Upper lobe of left lung (tissue), 6 donors: ENCODE data around the gene EXOC6B. TPM values are rescaled to one million over a fixed set of nuclear protein-coding genes. Genes with fewer than 3 reads are reported as not detected.
"Not testable (repeated sequence)": the region's sequence is repeated elsewhere in the genome, so short reads cannot be mapped to it uniquely, and the experiment has no call there.

Source experiments
- ATAC-seq, 2 donors: fragments of 200-7000 bp; cut with Tn5 transposase; one replicate each; pipeline ENCODE4 v1.9.1; 2022; ENCODE audit warnings: mild to moderate bottlenecking in 2 of 2, moderate library complexity in 2 of 2; ENCODE audit not compliant: low FRiP score in 2 of 2
- DNase-seq, 2 donors: peaks; one replicate each; pipeline ENCODE4 v3.0.0-alpha.2; 2019 to 2020
- H3K27ac ChIP-seq, 4 donors: fragments of 200-600 bp; sonication (generic); one replicate each; pipeline ENCODE4 v1.5.1; 2016 to 2019
- H3K27me3 ChIP-seq, 4 donors: fragments of 200-600 bp; sonication (generic); one replicate each; pipeline ENCODE4 v1.5.1; 2017 to 2019
- H3K36me3 ChIP-seq, 4 donors: fragments of 200-600 bp; sonication (generic); one replicate each; pipeline ENCODE4 v1.5.1; 2016 to 2019
- H3K4me1 ChIP-seq, 4 donors: fragments of 200-600 bp; sonication (generic); one replicate each; pipeline ENCODE4 v1.5.1; 2018 to 2019
- H3K4me3 ChIP-seq, 4 donors: fragments of 200-600 bp; sonication (generic); one replicate each; pipeline ENCODE4 v1.5.1; 2017 to 2019; ENCODE audit warnings: mild to moderate bottlenecking in 2 of 4, moderate library complexity in 1 of 4
- H3K9me3 ChIP-seq, 4 donors: fragments of 200-600 bp; sonication (generic); one replicate each; pipeline ENCODE4 v1.5.1; 2018 to 2019
- CTCF ChIP-seq, 6 experiments: fragments of 450-650 bp in 4 of 6; fragments of 200-600 bp in 2 of 6; sonication (generic) in 2 of 6; IDR thresholded peaks; one replicate each; pipeline ENCODE4 v1.5.1; 2016 to 2019; ENCODE audit warnings: antibody characterized with exemption in 6 of 6
- EP300 ChIP-seq, 4 donors: sonication (generic); formaldehyde crosslinking; IDR thresholded peaks; one replicate each; pipeline ENCODE4 v1.5.1; 2017; ENCODE audit warnings: antibody characterized with exemption in 4 of 4, control low read depth in 2 of 4
- POLR2A ChIP-seq, 4 donors: fragments of 450-650 bp; IDR thresholded peaks; one replicate each; pipeline ENCODE4 v1.5.1; 2016 to 2017; ENCODE audit warnings: antibody characterized with exemption in 4 of 4, mild to moderate bottlenecking in 2 of 4
- POLR2AphosphoS5 ChIP-seq, 2 donors: sonication (generic); formaldehyde crosslinking; IDR thresholded peaks; one replicate each; pipeline ENCODE4 v1.5.1; 2017; ENCODE audit warnings: antibody characterized with exemption in 2 of 2
- WGBS, 2 donors: methylation state at CpG; one replicate each; pipeline ENCODE4 v1.1.5; 2017 to 2018; 5-methylcytosine and 5-hydroxymethylcytosine counted together
- total RNA-seq, 6 donors: library from RNA; depleted of rRNA in 4 of 6; stranded (reverse); fragments of >200 nt in 4 of 6; gene quantifications; one replicate each; pipeline versions ENCODE4 v1.1.0 to v1.2.1, GENCODE V29; 2016 to 2021
- donor health status: DM: no; HTN: no; CAD: no; lungs with moderate emphysema.
- donor health status: DM: no; HTN: yes; CAD: no; lungs with severe emphysema.

Gene EXOC6B
- total RNA-seq, 6 donors from 2014 or later: 11.0 to 56.6 (median 24.0) TPM

DNA sequence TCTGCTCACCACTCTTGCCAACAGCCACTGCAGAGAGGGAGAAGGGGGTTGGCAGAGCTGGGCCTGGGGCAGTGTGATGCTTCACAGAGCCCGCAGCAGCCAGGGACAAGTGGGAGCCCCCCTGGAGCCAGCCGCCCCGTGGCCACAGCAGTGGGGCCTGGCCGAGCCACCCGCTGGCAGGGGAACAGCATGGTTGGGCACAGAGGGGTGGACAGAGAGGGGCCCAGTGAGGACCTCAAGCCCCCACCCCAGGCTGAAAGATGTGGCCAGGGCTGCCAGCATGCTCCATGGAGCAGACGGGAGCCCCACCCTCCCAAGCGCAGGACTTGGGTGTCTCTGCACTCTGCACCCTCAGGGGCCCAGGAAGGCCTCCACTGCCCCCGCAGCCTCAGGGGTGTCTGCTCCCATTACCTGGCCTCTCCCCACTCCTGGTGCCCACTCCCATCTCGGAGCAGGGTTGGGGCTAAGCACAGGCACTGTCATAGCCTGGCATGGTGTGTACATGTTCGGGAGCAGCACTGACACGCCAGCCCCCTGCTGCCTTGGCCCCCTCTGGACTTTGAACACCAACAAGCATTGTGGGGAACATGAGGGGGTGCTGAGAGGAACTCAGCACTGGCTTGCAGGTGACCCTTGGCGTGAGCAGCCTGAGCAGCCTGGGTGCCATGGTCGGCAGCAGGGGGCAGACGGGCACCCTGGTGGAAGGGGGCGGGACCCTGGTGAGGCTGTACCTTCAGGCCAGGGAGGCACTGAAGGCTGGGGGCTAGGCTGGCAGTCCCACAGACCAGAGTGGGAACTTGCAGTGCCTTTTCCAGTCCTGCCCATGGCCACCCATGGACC, 398.6 kb downstream of the EXOC6B start:
- no peaks in the 10 kb centered on the region for H3K36me3 ChIP-seq
- DNase-seq (peak in 1 of 2 donors; percentile 55), ATAC-seq (peak; percentile 41 to 63)
- no peaks in the 10 kb centered on the region for H3K27me3 ChIP-seq
- WGBS, 2 donors: 87 to 95% methylated on average over 3 to 15 of the region's 15 CpGs
- no peak overlapping the region for H3K4me3 ChIP-seq
- no peaks in the 10 kb centered on the region for H3K9me3 ChIP-seq
- H3K4me1 ChIP-seq: no peaks in the 10 kb centered on the region
- TF ChIP-seq POLR2AphosphoS5 (IDR thresholded peaks at IDR 0.05): no peak
- no peak for TF ChIP-seq EP300 (IDR thresholded peaks at IDR 0.05)
- TF ChIP-seq POLR2A (IDR thresholded peaks at IDR 0.05): no peak
- no peak for TF ChIP-seq CTCF (IDR thresholded peaks at IDR 0.05)
- H3K27ac ChIP-seq: no peak overlapping the region

DNA sequence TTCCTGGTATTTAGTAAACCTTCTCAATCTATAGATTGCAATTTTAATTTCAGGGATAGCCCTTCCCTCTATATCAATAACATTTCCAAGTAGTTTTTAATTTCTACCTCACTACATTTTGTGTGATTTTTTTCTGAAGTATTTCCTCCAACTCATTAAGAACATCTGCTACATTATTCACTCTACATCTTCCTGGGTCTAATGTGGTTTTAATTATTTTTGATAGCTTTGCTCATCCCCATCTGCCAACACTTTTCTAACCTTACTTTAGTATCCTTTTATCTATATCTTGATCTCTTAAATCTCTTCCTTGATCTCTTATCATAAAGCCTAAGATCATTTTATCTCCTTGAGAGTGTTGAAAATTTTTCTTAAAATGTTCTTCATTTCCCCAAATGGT, 399.8 kb downstream of the EXOC6B start:
- Histone ChIP-seq H3K27me3 (no peaks in the 10 kb centered on the region), H3K27ac (no peak overlapping the region), H3K9me3 (peaks cover 0 to 9% (median 0%) of the 10 kb centered on the region in 4 donors), H3K36me3 (no peaks in the 10 kb centered on the region), H3K4me3 (no peak overlapping the region), H3K4me1 (no peaks in the 10 kb centered on the region)
- TF ChIP-seq POLR2AphosphoS5 (IDR thresholded peaks at IDR 0.05) (no peak), EP300 (IDR thresholded peaks at IDR 0.05) (no peak), CTCF (IDR thresholded peaks at IDR 0.05) (no peak), POLR2A (IDR thresholded peaks at IDR 0.05) (no peak)
- no peak for DNase-seq
- no peak for ATAC-seq

- 82 to 86% methylated on average over 2 of the region's 2 CpGs for WGBS, 2 donors
- Histone ChIP-seq H3K4me1 (no peaks in the 10 kb centered on the region), H3K36me3 (no peaks in the 10 kb centered on the region), H3K9me3 (peaks cover 0 to 14% (median 3%) of the 10 kb centered on the region in 4 donors), H3K27ac (no peak overlapping the region), H3K27me3 (no peaks in the 10 kb centered on the region), H3K4me3 (no peak overlapping the region)
- ATAC-seq (no peak), DNase-seq (no peak)
- TF ChIP-seq POLR2AphosphoS5 (IDR thresholded peaks at IDR 0.05): no peak
- TF ChIP-seq EP300 (IDR thresholded peaks at IDR 0.05): no peak
- no peak for TF ChIP-seq POLR2A (IDR thresholded peaks at IDR 0.05)
- no peak for TF ChIP-seq CTCF (IDR thresholded peaks at IDR 0.05)
Measured at GRCh38 chr2:72423756-72424155, 402.1 kb downstream of the EXOC6B start.

DNA sequence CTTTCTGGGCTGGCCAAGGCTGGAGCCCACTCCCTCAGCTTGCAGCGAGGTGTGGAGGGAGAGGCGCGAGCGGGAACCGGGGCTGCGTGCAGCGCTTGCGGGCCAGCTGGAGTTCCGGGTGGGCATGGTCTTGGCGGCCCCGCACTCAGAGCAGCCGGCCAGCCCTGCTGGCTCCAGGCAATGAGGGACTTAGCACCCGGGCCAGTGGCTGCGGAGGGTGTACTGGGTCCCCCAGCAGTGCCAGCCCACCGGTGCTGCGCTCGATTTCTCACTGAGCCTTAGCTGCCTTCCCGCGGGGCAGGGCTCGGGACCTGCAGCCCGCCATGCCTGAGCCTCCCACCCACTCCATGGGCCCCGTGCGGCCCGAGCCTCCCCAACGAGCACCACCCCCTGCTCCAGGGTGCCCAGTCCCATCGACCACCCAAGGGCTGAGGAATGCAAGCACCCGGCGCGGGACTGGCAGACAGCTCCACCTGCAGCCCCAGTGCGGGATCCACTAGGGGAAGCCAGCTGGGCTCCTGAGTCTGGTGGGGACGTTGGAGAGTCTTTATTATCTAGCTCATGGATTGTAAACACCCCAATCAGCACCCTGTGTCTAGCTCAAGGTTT, 404.0 kb downstream of the EXOC6B start:
- ATAC-seq, H3K4me3 ChIP-seq: not testable (repeated sequence)
- peak in 1 of 2 donors; percentile 66 for DNase-seq

GRCh38 chr2:72415781-72416475, 409.9 kb downstream of the EXOC6B start:
- no peaks in the 10 kb centered on the region for H3K4me1 ChIP-seq
- no peaks in the 10 kb centered on the region for H3K36me3 ChIP-seq
- H3K4me3 ChIP-seq: no peak overlapping the region
- ATAC-seq (no peak), DNase-seq (no peak)
- no peak overlapping the region for H3K27ac ChIP-seq
- TF ChIP-seq POLR2AphosphoS5 (IDR thresholded peaks at IDR 0.05) (no peak), CTCF (IDR thresholded peaks at IDR 0.05) (no peak), EP300 (IDR thresholded peaks at IDR 0.05) (no peak), POLR2A (IDR thresholded peaks at IDR 0.05) (no peak)
- H3K9me3 ChIP-seq: peaks cover 0 to 6% (median 3%) of the 10 kb centered on the region in 4 donors
- WGBS, 2 donors: 69 to 87% methylated on average over 5 of the region's 5 CpGs
- H3K27me3 ChIP-seq: no peaks in the 10 kb centered on the region

More for the DNA sequence above, 404.0 kb downstream of the EXOC6B start:
- H3K36me3 ChIP-seq, H3K27ac ChIP-seq, H3K27me3 ChIP-seq, H3K4me1 ChIP-seq: not testable (repeated sequence)
- peaks cover 0 to 14% (median 3%) of the 10 kb centered on the region in 4 donors for H3K9me3 ChIP-seq
- WGBS, 2 donors: 95% methylated on average over 7 of the region's 31 CpGs; no CpG with 5 or more reads in 1 of the 2 donors
